GM12892 (cell line): ENCODE data around the gene LETM1.

ENCODE experiments used
- POLR2A ChIP-seq: IDR thresholded peaks from 2 replicates; pipeline ENCODE4 v1.6.1; 2011; ENCODE audit warnings: low read depth, low read length, control low read depth
- POLR2AphosphoS5 ChIP-seq: IDR thresholded peaks from 2 replicates; pipeline ENCODE4 v1.6.1; 2011; ENCODE audit warnings: low read depth, low read length, control low read depth
- TAF1 ChIP-seq: IDR thresholded peaks from 2 replicates; pipeline ENCODE4 v1.6.1; 2011; ENCODE audit warnings: low read depth, mild to moderate bottlenecking, control low read depth, low read length, borderline replicate concordance

DNA sequence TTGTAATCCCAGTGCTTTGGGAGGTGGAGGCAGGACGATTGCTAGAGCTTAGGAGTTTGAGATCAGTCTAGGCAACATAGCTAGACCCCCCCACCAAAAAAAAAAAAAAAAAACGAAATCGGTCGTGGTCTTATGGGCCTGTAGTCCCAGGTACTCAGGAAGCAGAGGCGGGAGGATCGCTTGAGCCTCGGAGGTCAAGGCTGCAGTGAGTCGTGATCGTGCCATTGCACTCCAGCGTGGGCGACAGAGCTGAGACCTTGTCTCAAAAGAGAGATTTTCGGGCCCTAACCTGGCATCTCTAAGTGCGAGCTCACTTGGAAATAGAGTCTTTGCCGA lies 7.0 kb upstream of the LETM1 start:
- TF ChIP-seq POLR2A (no peak), POLR2AphosphoS5 (no peak), TAF1 (no peak)
